Mammary epithelial cell (primary cell): ENCODE data around the gene PYGB.

Experiments
- CTCF ChIP-seq, 2 donors: IDR thresholded peaks in 1 of 2; conservative IDR thresholded peaks in 1 of 2; 2 replicates each; pipeline ENCODE4 v1.5.1; 2011 to 2012; ENCODE audit warnings: inconsistent platforms in 2 of 2, low read length in 2 of 2, mild to moderate bottlenecking in 2 of 2, control low read depth in 1 of 2, low read depth in 1 of 2; ENCODE audit not compliant: insufficient read depth in 1 of 2; ENCODE audit errors: extremely low read depth in 1 of 2
- EZH2 ChIP-seq: IDR thresholded peaks from 2 replicates; pipeline ENCODE4 v1.6.1; 2012; ENCODE audit warnings: low read length, inconsistent platforms, borderline replicate concordance

- TF ChIP-seq CTCF (conservative IDR thresholded peaks at IDR 0.05 in 1 of 2, IDR thresholded peaks at IDR 0.05 in 1 of 2; ENCODE audit: extremely low read depth in 1 of 2, insufficient read depth in 1 of 2, low read depth in 1 of 2, low read length in 2 of 2): no peak
- TF ChIP-seq EZH2: no peak
Observed at GRCh38 chr20:25215521-25215920, 32.4 kb upstream of the PYGB start.
